Measurements from ENCODE around the gene MPP4. TPM values are rescaled to one million over a fixed set of nuclear protein-coding genes. Genes with fewer than 3 reads are reported as not detected.
A peak's percentile ranks its signal among the peaks of the same experiment; 100 is the strongest.

MPP4 gene
- total and polyA plus RNA-seq, 2 of the 13 experiments (the other 11 are each of a cell fraction or from before 2014, with no cell fraction given) = not detected

GRCh38 chr2:201643216-201643890 is 55.1 kb downstream of the MPP4 start, which contains the start of gene TMEM237 (continued):
- TF ChIP-seq ZNF570 (CRISPR knock-in tag; IDR thresholded peaks at IDR 0.05; ENCODE audit: borderline replicate concordance) (no peak), REL (CRISPR knock-in tag; conservative IDR thresholded peaks at IDR 0.05) (no peak), NRL (CRISPR knock-in tag; IDR thresholded peaks at IDR 0.05; ENCODE audit: borderline replicate concordance) (no peak), BRD4 (CRISPR knock-in tag; IDR thresholded peaks at IDR 0.05) (peak; percentile 77; the same call in 1 of the 2 replicates), ARID3A (IDR thresholded peaks at IDR 0.05; ENCODE audit: low read depth, low read length) (no peak), ELF3 (CRISPR knock-in tag; IDR thresholded peaks at IDR 0.05) (no peak), FOXA3 (CRISPR knock-in tag; IDR thresholded peaks at IDR 0.05) (no peak), ZNF792 (CRISPR knock-in tag; IDR thresholded peaks at IDR 0.05) (no peak), SATB2 (CRISPR knock-in tag; IDR thresholded peaks at IDR 0.05) (no peak; the same call in 1 of the 2 replicates), ZNF549 (CRISPR knock-in tag; IDR thresholded peaks at IDR 0.05) (no peak), ZMAT5 (CRISPR knock-in tag; IDR thresholded peaks at IDR 0.05; ENCODE audit: borderline replicate concordance, low read depth) (no peak), BCL3 (CRISPR knock-in tag; IDR thresholded peaks at IDR 0.05) (no peak), TERF1 (CRISPR knock-in tag; IDR thresholded peaks at IDR 0.05) (no peak), FOXM1 (CRISPR knock-in tag; IDR thresholded peaks at IDR 0.05) (no peak), E2F5 (CRISPR knock-in tag; conservative IDR thresholded peaks at IDR 0.05) (no peak), ZNF724P (CRISPR knock-in tag; IDR thresholded peaks at IDR 0.05; ENCODE audit: borderline replicate concordance) (no peak; the same call in 1 of the 2 replicates), GMEB2 (CRISPR knock-in tag; IDR thresholded peaks at IDR 0.05; ENCODE audit: low read depth) (no peak), AGO2 (optimal IDR thresholded peaks at IDR 0.05; ENCODE audit: low read depth, low read length) (peak; percentile 50), ZFP1 (CRISPR knock-in tag; IDR thresholded peaks at IDR 0.05) (no peak), ZNF616 (CRISPR knock-in tag; IDR thresholded peaks at IDR 0.05; ENCODE audit: low read depth) (0 out of 2 replicates have a peak, but pooled peaks have one; percentile 18), NFRKB (IDR thresholded peaks at IDR 0.05) (no peak), HOXA3 (CRISPR knock-in tag; IDR thresholded peaks at IDR 0.05) (no peak), PHF5A (CRISPR knock-in tag; IDR thresholded peaks at IDR 0.05; ENCODE audit: low read depth, unreplicated experiment) (no peak), PAX8 (CRISPR knock-in tag; IDR thresholded peaks at IDR 0.05; ENCODE audit: borderline replicate concordance) (no peak), ZFY (CRISPR knock-in tag; IDR thresholded peaks at IDR 0.05) (peak; percentile 59)
